Skeletal muscle tissue (tissue), 4 donors: Measurements from ENCODE around the gene ONECUT3. TPM values are rescaled to one million over a fixed set of nuclear protein-coding genes. Genes with fewer than 3 reads are reported as not detected.

Source experiments
- H3K27ac ChIP-seq: one replicate; pipeline ENCODE4 v1.7.0; 2013; ENCODE audit warnings: mild to moderate bottlenecking, low read depth, low read length, inconsistent platforms
- H3K27me3 ChIP-seq, 3 donors: one replicate each; pipeline ENCODE4 v1.7.0; 2013; ENCODE audit warnings: low read length in 3 of 3; ENCODE audit not compliant: control insufficient read depth in 3 of 3, insufficient read depth in 3 of 3
- H3K36me3 ChIP-seq, 3 donors: one replicate each; pipeline ENCODE4 v1.7.0; 2013; ENCODE audit warnings: low read length in 3 of 3; ENCODE audit not compliant: control insufficient read depth in 3 of 3, insufficient read depth in 3 of 3
- H3K4me1 ChIP-seq, 3 donors: one replicate each; pipeline ENCODE4 v1.7.0; 2013; ENCODE audit warnings: low read length in 3 of 3, mild to moderate bottlenecking in 3 of 3; ENCODE audit not compliant: control insufficient read depth in 3 of 3, insufficient read depth in 3 of 3
- H3K4me3 ChIP-seq, 3 donors: one replicate each; pipeline ENCODE4 v1.7.0; 2013; ENCODE audit warnings: low read length in 3 of 3
- H3K9ac ChIP-seq, 3 donors: one replicate each; pipeline ENCODE4 v1.7.0; 2013; ENCODE audit warnings: low read length in 3 of 3, mild to moderate bottlenecking in 3 of 3, moderate library complexity in 2 of 3, low read depth in 1 of 3
- H3K9me3 ChIP-seq, 3 donors: one replicate each; pipeline ENCODE4 v1.7.0; 2013; ENCODE audit warnings: low read length in 3 of 3; ENCODE audit not compliant: control insufficient read depth in 3 of 3
- total RNA-seq: library from RNA; depleted of rRNA; stranded (reverse); fragments of >200 nt; gene quantifications from one replicate; pipeline ENCODE4 v1.2.3, GENCODE V29; 2014
- donor health status: Osteomylitis.

The ONECUT3 gene
- total RNA-seq, 1 donor from 2014 or later, result not detected

GRCh38 chr19:1818549-1819195, 65.4 kb downstream of the ONECUT3 start:
- H3K4me3 ChIP-seq, result no peak overlapping the region
- no peaks in the 10 kb centered on the region for H3K9me3 ChIP-seq
- H3K27me3 ChIP-seq, result no peaks in the 10 kb centered on the region
- no peak overlapping the region for H3K27ac ChIP-seq
- peaks cover 4 to 12% (median 6%) of the 10 kb centered on the region in 3 donors for H3K4me1 ChIP-seq
- H3K9ac ChIP-seq, result no peak overlapping the region
- peaks cover 53 to 59% (median 58%) of the 10 kb centered on the region in 3 donors for H3K36me3 ChIP-seq

- Histone ChIP-seq H3K4me3 (no peak overlapping the region), H3K9ac (no peak overlapping the region), H3K27me3 (no peaks in the 10 kb centered on the region), H3K9me3 (no peaks in the 10 kb centered on the region), H3K36me3 (peaks cover 61 to 65% (median 65%) of the 10 kb centered on the region in 3 donors), H3K27ac (no peak overlapping the region), H3K4me1 (peaks cover 0 to 3% (median 3%) of the 10 kb centered on the region in 3 donors)
Measured at GRCh38 chr19:1819341-1820255, 66.3 kb downstream of the ONECUT3 start.

- H3K4me1 ChIP-seq, result peaks cover 4 to 10% (median 8%) of the 10 kb centered on the region in 3 donors
- no peak overlapping the region for H3K4me3 ChIP-seq
- peaks cover 46 to 55% (median 50%) of the 10 kb centered on the region in 3 donors for H3K36me3 ChIP-seq
- H3K27me3 ChIP-seq, result no peaks in the 10 kb centered on the region
- H3K9me3 ChIP-seq, result no peaks in the 10 kb centered on the region
- H3K27ac ChIP-seq, result no peak overlapping the region
- no peak overlapping the region for H3K9ac ChIP-seq
Measured at GRCh38 chr19:1822210-1822609, 68.9 kb downstream of the ONECUT3 start.

- Histone ChIP-seq H3K4me1 (peaks cover 4 to 10% (median 8%) of the 10 kb centered on the region in 3 donors), H3K27ac (no peak overlapping the region), H3K36me3 (peaks cover 38 to 47% (median 45%) of the 10 kb centered on the region in 3 donors), H3K9me3 (no peaks in the 10 kb centered on the region), H3K27me3 (no peaks in the 10 kb centered on the region), H3K9ac (no peak overlapping the region), H3K4me3 (no peak overlapping the region)
Measured at GRCh38 chr19:1823020-1823419, 69.7 kb downstream of the ONECUT3 start.

GRCh38 chr19:1823539-1824251, 70.4 kb downstream of the ONECUT3 start:
- no peaks in the 10 kb centered on the region for H3K9me3 ChIP-seq
- peaks cover 31 to 40% (median 39%) of the 10 kb centered on the region in 3 donors for H3K36me3 ChIP-seq
- no peak overlapping the region for H3K27ac ChIP-seq
- H3K9ac ChIP-seq, result no peak overlapping the region
- H3K4me3 ChIP-seq, result no peak overlapping the region
- no peaks in the 10 kb centered on the region for H3K27me3 ChIP-seq
- peaks cover 4 to 10% (median 8%) of the 10 kb centered on the region in 3 donors for H3K4me1 ChIP-seq

DNA sequence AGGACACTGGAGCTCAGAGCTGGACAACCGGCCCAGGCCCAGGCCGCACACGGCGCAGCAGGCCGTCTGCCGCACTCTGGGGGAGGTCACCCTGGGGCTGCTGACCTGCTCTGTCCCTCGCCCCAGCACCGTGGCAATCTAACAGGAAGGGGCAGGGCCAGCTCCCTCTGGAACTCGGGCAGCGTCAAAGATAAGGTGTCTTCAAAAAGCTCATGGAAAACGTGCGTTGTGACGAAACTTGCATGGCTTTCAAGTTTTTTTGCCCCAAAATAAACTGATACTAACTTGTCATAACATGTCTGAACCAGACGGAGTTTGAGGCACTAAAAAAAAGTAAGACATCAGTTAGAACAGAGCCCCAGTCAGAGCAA, 70.9 kb downstream of the ONECUT3 start:
- peaks cover 4 to 10% (median 8%) of the 10 kb centered on the region in 3 donors for H3K4me1 ChIP-seq
- no peak overlapping the region for H3K27ac ChIP-seq
- H3K4me3 ChIP-seq, result no peak overlapping the region
- no peaks in the 10 kb centered on the region for H3K27me3 ChIP-seq
- no peaks in the 10 kb centered on the region for H3K9me3 ChIP-seq
- peaks cover 30 to 40% (median 36%) of the 10 kb centered on the region in 3 donors for H3K36me3 ChIP-seq
- no peak overlapping the region for H3K9ac ChIP-seq

- H3K4me3 ChIP-seq, result no peak overlapping the region
- no peaks in the 10 kb centered on the region for H3K9me3 ChIP-seq
- H3K4me1 ChIP-seq, result peaks cover 4 to 10% (median 8%) of the 10 kb centered on the region in 3 donors
- no peak overlapping the region for H3K27ac ChIP-seq
- H3K27me3 ChIP-seq, result no peaks in the 10 kb centered on the region
- peaks cover 26 to 33% (median 27%) of the 10 kb centered on the region in 3 donors for H3K36me3 ChIP-seq
- H3K9ac ChIP-seq, result peak overlapping the region in 1 of 3 donors; percentile 40
Measured at GRCh38 chr19:1825909-1826556, 72.7 kb downstream of the ONECUT3 start.

- H3K27me3 ChIP-seq, result no peaks in the 10 kb centered on the region
- H3K4me3 ChIP-seq, result no peak overlapping the region
- H3K4me1 ChIP-seq, result peaks cover 4 to 10% (median 8%) of the 10 kb centered on the region in 3 donors
- H3K9ac ChIP-seq, result no peak overlapping the region
- H3K27ac ChIP-seq, result no peak overlapping the region
- H3K9me3 ChIP-seq, result no peaks in the 10 kb centered on the region
- peaks cover 22 to 32% (median 23%) of the 10 kb centered on the region in 3 donors for H3K36me3 ChIP-seq
Measured at GRCh38 chr19:1826557-1827521, 73.5 kb downstream of the ONECUT3 start.
